ENCODE results near the gene VRK2.
"Not testable (repeated sequence)": the region's sequence is repeated elsewhere in the genome, so short reads cannot be mapped to it uniquely, and the experiment has no call there.

Gene VRK2

DNA sequence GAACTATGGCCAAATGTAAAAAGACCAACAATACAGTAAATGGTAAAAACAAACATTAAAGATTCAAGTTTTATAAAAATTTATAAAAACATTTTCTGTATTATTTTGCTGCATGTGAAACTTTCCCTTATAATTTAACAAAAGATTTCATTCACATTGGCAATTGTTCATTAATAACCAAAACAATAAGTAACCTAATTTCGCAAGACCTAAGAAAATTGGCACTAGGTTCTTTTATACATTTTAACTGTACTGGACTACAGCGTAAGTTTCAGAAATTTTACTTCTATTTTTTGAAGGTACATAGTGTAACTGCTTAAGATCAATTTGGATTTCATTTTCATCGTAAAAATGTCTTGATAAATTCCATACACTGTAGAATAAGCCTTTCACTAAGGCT, 117.3 kb downstream of the VRK2 start:
- TF ChIP-seq, protein P1, sequence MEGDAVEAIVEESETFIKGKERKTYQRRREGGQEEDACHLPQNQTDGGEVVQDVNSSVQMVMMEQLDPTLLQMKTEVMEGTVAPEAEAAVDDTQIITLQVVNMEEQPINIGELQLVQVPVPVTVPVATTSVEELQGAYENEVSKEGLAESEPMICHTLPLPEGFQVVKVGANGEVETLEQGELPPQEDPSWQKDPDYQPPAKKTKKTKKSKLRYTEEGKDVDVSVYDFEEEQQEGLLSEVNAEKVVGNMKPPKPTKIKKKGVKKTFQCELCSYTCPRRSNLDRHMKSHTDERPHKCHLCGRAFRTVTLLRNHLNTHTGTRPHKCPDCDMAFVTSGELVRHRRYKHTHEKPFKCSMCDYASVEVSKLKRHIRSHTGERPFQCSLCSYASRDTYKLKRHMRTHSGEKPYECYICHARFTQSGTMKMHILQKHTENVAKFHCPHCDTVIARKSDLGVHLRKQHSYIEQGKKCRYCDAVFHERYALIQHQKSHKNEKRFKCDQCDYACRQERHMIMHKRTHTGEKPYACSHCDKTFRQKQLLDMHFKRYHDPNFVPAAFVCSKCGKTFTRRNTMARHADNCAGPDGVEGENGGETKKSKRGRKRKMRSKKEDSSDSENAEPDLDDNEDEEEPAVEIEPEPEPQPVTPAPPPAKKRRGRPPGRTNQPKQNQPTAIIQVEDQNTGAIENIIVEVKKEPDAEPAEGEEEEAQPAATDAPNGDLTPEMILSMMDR (IDR thresholded peaks at IDR 0.05; ENCODE audit: borderline replicate concordance, control extremely low read depth, extremely low read depth, insufficient read depth, missing control alignments): no peak
- in situ Hi-C loops (cut with MboI; ENCODE audit: low sequenced_read_pairs, unreplicated experiment): no loop called here
- no peak for DNase-seq (ENCODE audit: low spot score)

DNA sequence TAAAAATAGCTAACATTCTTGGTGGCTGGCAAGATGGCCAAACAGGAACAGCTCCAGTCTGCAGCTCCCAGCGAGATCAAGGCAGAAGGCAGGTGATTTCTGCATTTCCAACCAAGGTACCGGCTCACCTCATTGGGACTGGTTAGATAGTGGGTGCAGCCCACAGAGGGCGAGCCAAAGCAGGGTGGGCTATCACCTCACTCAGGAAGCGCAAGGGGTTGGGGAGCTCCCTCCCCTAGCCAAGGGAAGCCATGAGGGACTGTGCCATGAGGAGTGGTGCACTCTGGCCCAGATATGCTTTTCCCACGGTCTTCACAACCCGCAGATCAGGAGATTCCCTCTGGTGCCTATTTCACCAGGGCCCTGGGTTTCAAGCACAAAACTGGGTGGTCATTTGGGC, 121.5 kb downstream of the VRK2 start:
- in situ Hi-C loops (cut with MboI; ENCODE audit: low sequenced_read_pairs, unreplicated experiment); DNase-seq (ENCODE audit: low spot score): not testable (repeated sequence)

DNA sequence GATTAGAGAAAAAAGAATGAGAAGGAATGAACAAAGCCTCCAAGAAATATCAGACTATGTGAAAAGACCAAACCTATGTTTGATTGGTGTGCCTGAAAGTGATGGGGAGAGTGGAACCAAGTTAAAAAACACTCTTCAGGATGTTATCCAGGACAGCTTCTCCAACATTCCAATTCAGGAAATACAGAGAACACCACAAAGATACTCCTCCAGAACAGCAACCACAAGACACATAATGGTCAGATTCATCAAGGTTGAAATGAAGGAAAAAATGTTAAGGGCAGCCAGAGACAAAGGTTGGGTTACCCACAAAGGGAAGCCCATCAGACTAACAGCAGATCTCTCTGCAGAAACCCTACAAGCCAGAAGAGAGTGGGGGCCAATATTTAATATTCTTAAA, 123.2 kb downstream of the VRK2 start:
- in situ Hi-C loops (cut with MboI; ENCODE audit: low sequenced_read_pairs, unreplicated experiment); DNase-seq (ENCODE audit: low spot score): not testable (repeated sequence)

DNA sequence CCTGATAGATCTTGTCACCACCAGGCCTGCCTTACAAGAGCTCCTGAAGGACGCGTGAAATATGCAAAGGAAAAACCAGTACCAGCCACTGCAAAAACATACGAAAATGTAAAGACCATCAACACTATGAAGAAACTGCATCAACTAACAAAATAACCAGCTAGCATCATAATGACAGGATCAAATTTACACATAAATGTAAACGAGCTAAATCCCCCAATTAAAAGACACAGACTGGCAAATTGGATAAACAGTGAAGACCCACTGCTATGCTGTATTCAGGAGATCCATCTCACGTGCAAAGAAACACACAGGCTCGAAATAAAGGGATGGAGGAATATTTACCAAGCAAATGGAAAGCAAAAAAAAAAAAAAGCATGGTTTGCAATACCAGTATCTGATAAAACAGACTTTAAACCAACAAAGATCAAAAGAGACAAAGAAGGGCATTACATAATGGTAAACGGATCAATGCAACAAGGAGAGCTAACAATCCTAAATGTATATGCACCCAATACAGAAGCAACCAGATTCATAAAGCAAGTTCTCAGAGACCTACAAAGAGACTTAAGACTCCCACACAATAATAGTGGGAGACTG, 123.8 kb downstream of the VRK2 start:
- in situ Hi-C loops (cut with MboI; ENCODE audit: low sequenced_read_pairs, unreplicated experiment); DNase-seq (ENCODE audit: low spot score): not testable (repeated sequence)

DNA sequence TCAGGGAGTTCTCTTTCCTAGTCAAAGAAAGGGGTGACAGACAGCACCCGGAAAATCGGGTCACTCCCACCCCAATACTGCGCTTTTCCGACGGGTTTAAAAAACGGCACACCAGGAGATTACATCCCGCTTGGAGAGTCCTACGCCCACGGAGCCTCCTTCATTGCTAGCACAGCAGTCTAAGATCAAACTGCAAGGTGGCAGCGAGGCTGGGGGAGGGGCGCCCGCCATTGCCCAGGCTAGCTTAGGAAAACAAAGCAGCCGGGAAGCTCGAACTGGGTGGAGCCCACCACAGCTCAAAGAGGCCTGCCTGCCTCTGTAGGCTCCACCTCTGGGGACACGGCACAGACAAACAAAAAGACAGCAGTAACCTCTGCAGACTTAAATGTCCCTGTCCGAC, 125.2 kb downstream of the VRK2 start:
- in situ Hi-C loops (cut with MboI; ENCODE audit: low sequenced_read_pairs, unreplicated experiment): not testable (repeated sequence)

DNA sequence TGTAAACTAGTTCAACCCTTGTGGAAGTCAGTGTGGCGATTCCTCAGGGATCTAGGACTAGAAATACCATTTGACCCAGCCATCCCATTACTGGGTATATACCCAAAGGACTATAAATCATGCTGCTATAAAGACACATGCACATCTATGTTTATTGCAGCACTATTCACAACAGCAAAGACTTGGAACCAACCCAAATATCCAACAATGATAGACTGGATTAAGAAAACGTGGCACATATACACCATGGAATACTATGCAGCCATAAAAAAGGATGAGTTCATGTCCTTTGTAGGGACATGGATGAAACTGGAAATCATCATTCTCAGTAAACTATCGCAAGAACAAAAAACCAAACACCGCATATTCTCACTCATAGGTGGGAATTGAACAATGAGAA, 130.6 kb downstream of the VRK2 start:
- in situ Hi-C loops (cut with MboI; ENCODE audit: low sequenced_read_pairs, unreplicated experiment); DNase-seq (ENCODE audit: low spot score): not testable (repeated sequence)

More for the DNA sequence above, 125.2 kb downstream of the VRK2 start:
- DNase-seq (ENCODE audit: low spot score): not testable (repeated sequence)

DNA sequence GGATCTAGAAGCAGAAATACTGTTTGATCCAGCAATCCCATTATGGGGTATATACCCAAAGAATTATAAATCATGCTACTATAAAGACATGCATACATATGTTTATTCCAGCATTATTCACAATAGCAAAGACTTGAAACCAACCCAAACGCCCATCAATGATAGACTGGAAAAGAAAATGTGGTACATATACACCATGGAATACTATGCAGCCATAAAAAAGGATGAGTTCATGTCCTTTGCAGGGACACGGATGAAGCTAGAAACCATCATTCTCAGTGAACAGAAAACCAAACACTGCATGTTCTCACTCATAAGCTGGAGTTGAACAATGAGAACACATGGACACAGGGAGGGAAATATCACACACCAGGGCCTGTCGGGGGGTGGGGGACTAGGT, 133.6 kb downstream of the VRK2 start:
- in situ Hi-C loops (cut with MboI; ENCODE audit: low sequenced_read_pairs, unreplicated experiment); DNase-seq (ENCODE audit: low spot score): not testable (repeated sequence)

DNA sequence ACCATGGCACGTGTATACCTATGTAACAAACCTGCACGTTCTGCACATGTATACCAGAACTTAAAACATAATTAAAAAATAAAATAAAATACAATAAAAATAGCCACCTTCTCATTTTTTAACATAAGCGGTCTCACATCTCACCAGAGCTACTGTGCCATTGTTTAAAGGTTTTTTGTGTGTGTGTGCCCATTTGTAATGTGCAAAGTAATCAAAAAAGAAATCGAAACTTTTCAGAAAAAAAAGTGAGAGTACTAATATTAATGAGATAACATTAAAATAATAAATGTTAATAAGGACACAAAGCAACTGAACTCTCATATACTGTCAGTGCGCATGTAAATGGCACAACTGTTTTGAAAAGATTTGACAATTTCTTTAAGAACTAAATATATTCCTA, 134.0 kb downstream of the VRK2 start:
- DNase-seq (ENCODE audit: low spot score): no peak
- TF ChIP-seq, protein P1 (IDR thresholded peaks at IDR 0.05; ENCODE audit: borderline replicate concordance, control extremely low read depth, extremely low read depth, insufficient read depth, missing control alignments): no peak
- in situ Hi-C loops (cut with MboI; ENCODE audit: low sequenced_read_pairs, unreplicated experiment): no loop called here

DNA sequence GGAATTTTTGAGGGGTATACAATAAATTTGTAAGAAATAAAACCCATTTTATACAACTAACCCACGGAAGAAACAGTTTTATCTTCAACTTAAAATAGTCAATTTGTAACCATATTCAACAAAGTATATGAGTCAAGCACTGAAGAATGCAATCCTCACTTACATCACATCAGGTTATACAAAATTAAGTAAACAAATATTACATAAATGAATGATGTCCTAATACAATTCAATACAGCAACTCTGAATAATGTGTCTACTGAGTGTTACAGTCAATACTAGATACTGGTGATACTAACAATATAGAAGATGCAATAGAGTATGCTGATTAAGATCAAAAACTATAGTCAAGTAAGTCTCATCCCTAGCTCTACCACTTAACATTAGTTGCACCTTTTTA, 135.9 kb downstream of the VRK2 start:
- no peak for DNase-seq (ENCODE audit: low spot score)
- in situ Hi-C loops (cut with MboI; ENCODE audit: low sequenced_read_pairs, unreplicated experiment): no loop called here
- TF ChIP-seq, protein P1 (IDR thresholded peaks at IDR 0.05; ENCODE audit: borderline replicate concordance, control extremely low read depth, extremely low read depth, insufficient read depth, missing control alignments): no peak

DNA sequence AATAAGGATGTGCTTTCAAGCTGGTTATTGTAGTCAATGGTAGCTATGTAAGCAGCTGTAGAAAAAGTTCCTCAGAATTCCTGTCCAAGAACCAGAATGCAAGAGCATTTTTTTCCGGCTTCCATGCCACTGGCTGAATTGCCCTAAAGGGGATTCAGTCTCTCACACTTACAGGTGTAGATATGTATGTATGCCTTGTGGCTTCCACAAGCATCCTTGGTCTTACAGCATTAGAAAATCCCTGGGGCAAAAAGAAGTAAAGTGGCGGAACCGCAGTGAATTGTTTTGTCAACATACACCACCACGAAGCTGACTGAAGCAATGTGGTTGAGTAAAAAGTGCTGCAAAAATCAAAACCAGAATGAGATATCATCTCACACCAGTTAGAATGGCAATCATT, 139.9 kb downstream of the VRK2 start:
- in situ Hi-C loops (cut with MboI; ENCODE audit: low sequenced_read_pairs, unreplicated experiment): no loop called here
- DNase-seq (ENCODE audit: low spot score): no peak
- TF ChIP-seq, protein P1 (IDR thresholded peaks at IDR 0.05; ENCODE audit: borderline replicate concordance, control extremely low read depth, extremely low read depth, insufficient read depth, missing control alignments): no peak

DNA sequence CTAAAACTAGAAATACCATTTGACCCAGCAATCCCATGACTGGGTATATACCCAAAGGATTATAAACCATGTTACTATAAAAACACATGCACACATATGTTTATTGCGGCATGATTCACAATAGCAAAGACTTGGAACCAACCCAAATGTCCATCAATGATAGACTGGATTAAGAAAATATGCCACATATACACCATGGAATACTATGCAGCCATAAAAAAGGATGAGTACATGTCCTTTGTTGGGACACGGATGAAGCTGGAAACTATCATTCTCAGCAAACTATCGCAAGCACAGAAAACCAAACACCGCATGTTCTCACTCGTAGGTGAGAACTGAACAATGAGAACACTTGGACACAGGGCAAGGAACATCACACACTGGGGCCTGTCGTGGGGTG, 140.4 kb downstream of the VRK2 start:
- DNase-seq (ENCODE audit: low spot score); in situ Hi-C loops (cut with MboI; ENCODE audit: low sequenced_read_pairs, unreplicated experiment): not testable (repeated sequence)

Data from GM13976 (cell line).